ENCODE data around the gene RAC3.
A peak's percentile ranks its signal among the peaks of the same experiment; 100 is the strongest.

Gene RAC3

GRCh38 chr17:82043507-82043906 is 12.0 kb downstream of the RAC3 start:
- DNase-seq (ENCODE audit: low spot score), result no peak

- no peak for DNase-seq (ENCODE audit: low spot score)
Measured at GRCh38 chr17:82045936-82046484, 14.5 kb downstream of the RAC3 start.

- DNase-seq (ENCODE audit: low spot score), result no peak
Measured at GRCh38 chr17:82046903-82047302, 15.4 kb downstream of the RAC3 start.

GRCh38 chr17:82047379-82047778 is 15.9 kb downstream of the RAC3 start:
- DNase-seq (ENCODE audit: low spot score), result no peak

GRCh38 chr17:82047914-82048570 is 16.6 kb downstream of the RAC3 start:
- no peak for DNase-seq (ENCODE audit: low spot score)

- DNase-seq (ENCODE audit: low spot score), result no peak
Measured at GRCh38 chr17:82048571-82048971, 17.1 kb downstream of the RAC3 start.

GRCh38 chr17:82049106-82049505 is 17.6 kb downstream of the RAC3 start:
- DNase-seq (ENCODE audit: low spot score), result no peak

- DNase-seq (ENCODE audit: low spot score), result no peak
Measured at GRCh38 chr17:82049521-82049971, 18.1 kb downstream of the RAC3 start.

- no peak for DNase-seq (ENCODE audit: low spot score)
Measured at GRCh38 chr17:82050152-82050760, 18.8 kb downstream of the RAC3 start.

- DNase-seq (ENCODE audit: low spot score), result no peak
Measured at GRCh38 chr17:82050761-82051641, 19.5 kb downstream of the RAC3 start.

- peak; percentile 76 for DNase-seq (ENCODE audit: low spot score)
Measured at GRCh38 chr17:82051776-82052637, 20.5 kb downstream of the RAC3 start, which contains the start of the genes GPS1 and RFNG. Gene GPS1 (plus strand): TSS chr17:82051898. CDS start chr17:82051932, 34 bp downstream. Gene RFNG (minus strand): TSS chr17:82051811. CDS start chr17:82051766, 45 bp downstream.

- DNase-seq (ENCODE audit: low spot score), result no peak
Measured at GRCh38 chr17:82052638-82053059, 21.2 kb downstream of the RAC3 start.

GRCh38 chr17:82053130-82053529 is 21.7 kb downstream of the RAC3 start:
- DNase-seq (ENCODE audit: low spot score), result no peak

GRCh38 chr17:82053556-82054263 is 22.2 kb downstream of the RAC3 start:
- no peak for DNase-seq (ENCODE audit: low spot score)

GRCh38 chr17:82054351-82055022 is 23.0 kb downstream of the RAC3 start:
- no peak for DNase-seq (ENCODE audit: low spot score)

- no peak for DNase-seq (ENCODE audit: low spot score)
Measured at GRCh38 chr17:82055023-82055964, 23.8 kb downstream of the RAC3 start.

- DNase-seq (ENCODE audit: low spot score), result no peak
Measured at GRCh38 chr17:82055965-82056728, 24.7 kb downstream of the RAC3 start.
